Measurements from ENCODE around the gene SGSM2. TPM values are rescaled to one million over a fixed set of nuclear protein-coding genes. Genes with fewer than 3 reads are reported as not detected.

Gene SGSM2
- total RNA-seq, 1 experiment from 2014 or later, result 62.0 TPM

DNA sequence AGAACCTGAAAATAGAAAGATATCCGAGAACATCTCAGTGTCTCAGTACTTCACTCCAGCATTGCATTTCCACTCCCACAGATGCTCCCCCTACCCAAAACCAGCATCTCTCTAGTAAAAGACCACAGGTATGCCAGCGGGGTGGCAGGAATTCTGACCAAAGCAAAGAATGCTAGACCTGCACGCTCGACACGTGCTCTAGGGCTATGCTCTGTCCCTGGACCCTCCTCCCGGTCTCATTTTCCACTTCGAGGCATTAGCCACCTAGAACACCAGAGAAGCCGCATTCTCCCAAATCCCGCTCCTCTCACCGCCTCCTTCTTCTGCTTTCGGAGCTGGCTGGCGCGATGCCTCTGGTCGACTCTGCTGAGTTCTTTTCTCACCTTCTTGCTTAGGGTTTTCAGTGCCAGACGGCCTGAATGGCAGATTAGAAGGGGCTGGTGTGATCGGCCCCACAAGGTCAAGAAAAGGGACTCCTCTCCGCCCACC lies 1.5 kb upstream of the SGSM2 start:
- Histone ChIP-seq H3K4me3 (peak overlapping the region; percentile 90), H3K27me3 (ENCODE audit: insufficient read depth, low read depth) (no peaks in the 10 kb centered on the region), H3K9me3 (ENCODE audit: insufficient read depth, low read depth) (no peaks in the 10 kb centered on the region), H3K4me1 (replicated peaks; ENCODE audit: insufficient read depth) (peaks cover 20% of the 10 kb centered on the region; the same call in 1 of the 2 replicates), H3K4me2 (peak overlapping the region; percentile 100), H3K9me2 (ENCODE audit: insufficient read depth) (no peaks in the 10 kb centered on the region), H3K79me2 (ENCODE audit: low read depth) (peaks cover 53% of the 10 kb centered on the region), H3K27ac (peak overlapping the region; percentile 54), H3K36me3 (ENCODE audit: low read depth) (peaks cover 43% of the 10 kb centered on the region), H3F3A (ENCODE audit: insufficient read depth, low read depth) (peaks cover 34% of the 10 kb centered on the region; the same call in 1 of the 2 replicates), H2AFZ (peak overlapping the region; percentile 86), H4K20me1 (ENCODE audit: insufficient read depth) (peaks cover 15% of the 10 kb centered on the region; the same call in 1 of the 2 replicates)
- ChIA-PET CTCF (interaction anchor here (0.5 to 3.1 kb wide), 5 partner anchors 11 to 104 kb away, joined by 3 to 33 read pairs (median 5); no protein-coding TSS in a partner anchor), POLR2A (ENCODE audit: unreplicated experiment) (interaction anchor here (0.8 to 1.3 kb wide), 5 partner anchors 12 to 64 kb away, joined by 3 to 10 read pairs (median 4); partner anchors contain the start of gene SRR)
- TF ChIP-seq EZH2 (IDR thresholded peaks at IDR 0.05; ENCODE audit: low read depth), result no peak
- TF ChIP-seq, protein P1, sequence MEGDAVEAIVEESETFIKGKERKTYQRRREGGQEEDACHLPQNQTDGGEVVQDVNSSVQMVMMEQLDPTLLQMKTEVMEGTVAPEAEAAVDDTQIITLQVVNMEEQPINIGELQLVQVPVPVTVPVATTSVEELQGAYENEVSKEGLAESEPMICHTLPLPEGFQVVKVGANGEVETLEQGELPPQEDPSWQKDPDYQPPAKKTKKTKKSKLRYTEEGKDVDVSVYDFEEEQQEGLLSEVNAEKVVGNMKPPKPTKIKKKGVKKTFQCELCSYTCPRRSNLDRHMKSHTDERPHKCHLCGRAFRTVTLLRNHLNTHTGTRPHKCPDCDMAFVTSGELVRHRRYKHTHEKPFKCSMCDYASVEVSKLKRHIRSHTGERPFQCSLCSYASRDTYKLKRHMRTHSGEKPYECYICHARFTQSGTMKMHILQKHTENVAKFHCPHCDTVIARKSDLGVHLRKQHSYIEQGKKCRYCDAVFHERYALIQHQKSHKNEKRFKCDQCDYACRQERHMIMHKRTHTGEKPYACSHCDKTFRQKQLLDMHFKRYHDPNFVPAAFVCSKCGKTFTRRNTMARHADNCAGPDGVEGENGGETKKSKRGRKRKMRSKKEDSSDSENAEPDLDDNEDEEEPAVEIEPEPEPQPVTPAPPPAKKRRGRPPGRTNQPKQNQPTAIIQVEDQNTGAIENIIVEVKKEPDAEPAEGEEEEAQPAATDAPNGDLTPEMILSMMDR (conservative IDR thresholded peaks at IDR 0.05), result no peak
- peak; percentile 15 to 46 for DNase-seq
- BruUV-seq (replicated peaks), result TSS peak; percentile 47
- intact Hi-C loops (cut with micrococcal nuclease; ENCODE audit: unreplicated experiment), result loop anchor here (2.0 kb wide), 1 partner anchor 17 kb away; no protein-coding TSS in a partner anchor

DNA sequence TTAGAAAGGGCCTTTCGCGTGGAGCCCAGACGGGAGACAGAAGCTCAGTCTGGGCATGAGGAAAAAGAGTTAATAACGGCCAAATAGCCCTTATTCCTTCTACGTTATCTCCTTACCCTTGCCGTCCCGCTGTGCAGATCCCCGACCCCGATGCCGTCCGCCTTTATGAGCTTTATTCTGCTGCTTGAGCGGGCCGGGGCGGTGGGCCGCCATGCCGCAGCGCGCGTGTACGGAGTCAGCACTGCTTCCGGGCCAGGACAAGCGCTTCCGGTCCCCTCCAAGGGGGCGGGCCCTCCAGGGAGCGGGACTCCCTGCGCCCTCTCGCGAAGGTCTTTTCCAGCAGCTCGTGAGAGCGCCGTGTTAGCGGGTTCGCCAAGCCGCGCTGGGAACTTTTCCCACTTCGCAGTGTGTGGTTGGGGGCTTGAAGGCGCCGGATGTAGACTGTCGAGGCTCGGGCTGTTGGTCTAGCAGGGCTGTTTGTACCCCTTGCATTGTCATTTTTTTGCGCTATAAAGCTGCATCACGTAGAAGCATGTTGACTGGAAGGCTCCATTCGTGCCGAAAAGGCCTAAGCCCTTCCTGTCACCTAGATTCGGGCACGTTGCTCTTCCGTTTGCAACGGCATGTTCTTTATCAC lies 968 bp upstream of the SGSM2 start, which contains the start of gene TSR1:
Gene TSR1 (minus strand): TSS at position 243 of the 637 bp plus-strand sequence. CDS start 30 bp downstream, at position 213.
- peaks cover 39% of the 10 kb centered on the region for H3K36me3 ChIP-seq (ENCODE audit: low read depth)
- H2AFZ ChIP-seq, result peak within 1 kb of the TSS; percentile 86
- BruUV-seq (replicated peaks), result no TSS peak
- peak; percentile 79 to 89 for DNase-seq
- no peaks in the 10 kb centered on the region for H3K9me2 ChIP-seq (ENCODE audit: insufficient read depth)
- POLR2A ChIA-PET (ENCODE audit: unreplicated experiment), result interaction anchor here (0.5 to 1.3 kb wide), 8 partner anchors 11 to 652 kb away, joined by 3 to 18 read pairs (median 4); partner anchors contain the start of gene SRR
- H3K79me2 ChIP-seq (ENCODE audit: low read depth), result peaks cover 53% of the 10 kb centered on the region
- TF ChIP-seq, protein P1 (conservative IDR thresholded peaks at IDR 0.05), result 0 out of 2 replicates have a peak, but pooled peaks have one; percentile 14
- no peak for TF ChIP-seq EZH2 (IDR thresholded peaks at IDR 0.05; ENCODE audit: low read depth)
- peak within 1 kb of the TSS; percentile 100 for H3K4me2 ChIP-seq
- peak within 1 kb of the TSS; percentile 90 for H3K4me3 ChIP-seq
- intact Hi-C loops (cut with micrococcal nuclease; ENCODE audit: unreplicated experiment), result loop anchor here (2.0 kb wide), 1 partner anchor 16 kb away; no protein-coding TSS in a partner anchor
- no peaks in the 10 kb centered on the region for H3K9me3 ChIP-seq (ENCODE audit: insufficient read depth, low read depth)
- peaks cover 20% of the 10 kb centered on the region; the same call in 1 of the 2 replicates for H3K4me1 ChIP-seq (replicated peaks; ENCODE audit: insufficient read depth)
- H3K27me3 ChIP-seq (ENCODE audit: insufficient read depth, low read depth), result no peaks in the 10 kb centered on the region
- peaks cover 30% of the 10 kb centered on the region; the same call in 1 of the 2 replicates for H3F3A ChIP-seq (ENCODE audit: insufficient read depth, low read depth)
- CTCF ChIA-PET, result interaction anchor here (0.5 to 3.1 kb wide), 5 partner anchors 10 to 105 kb away, joined by 3 to 33 read pairs (median 5); no protein-coding TSS in a partner anchor
- H4K20me1 ChIP-seq (ENCODE audit: insufficient read depth), result peaks cover 12% of the 10 kb centered on the region; the same call in 1 of the 2 replicates
- H3K27ac ChIP-seq, result peak within 1 kb of the TSS; percentile 54
